K562 (cell line): ENCODE measurements around the gene MYOZ2.

Experiments
- REST ChIP-seq, 2 experiments: fragments of 450-650 bp; formaldehyde crosslinking in 1 of 2; IDR thresholded peaks; 2 replicates each; pipeline versions ENCODE4 v1.4.0 to v1.6.1; 2014 to 2020; ENCODE audit warnings: mild to moderate bottlenecking in 2 of 2, borderline replicate concordance in 1 of 2, low read depth in 1 of 2
- ZBTB17 ChIP-seq: fragments of 450-650 bp; formaldehyde crosslinking; IDR thresholded peaks from 2 replicates; pipeline ENCODE4 v1.4.0; 2020; ENCODE audit warnings: mild to moderate bottlenecking
- ZC3H4 ChIP-seq: sonication (generic); formaldehyde crosslinking; IDR thresholded peaks from 2 replicates; pipeline ENCODE4 v1.9.0; 2021; ENCODE audit warnings: missing genetic modification reagents, borderline replicate concordance
- ZNF184 ChIP-seq: sonication (generic); formaldehyde crosslinking; IDR thresholded peaks from 2 replicates; pipeline ENCODE4 v1.5.0; 2020; ENCODE audit warnings: missing genetic modification reagents

DNA sequence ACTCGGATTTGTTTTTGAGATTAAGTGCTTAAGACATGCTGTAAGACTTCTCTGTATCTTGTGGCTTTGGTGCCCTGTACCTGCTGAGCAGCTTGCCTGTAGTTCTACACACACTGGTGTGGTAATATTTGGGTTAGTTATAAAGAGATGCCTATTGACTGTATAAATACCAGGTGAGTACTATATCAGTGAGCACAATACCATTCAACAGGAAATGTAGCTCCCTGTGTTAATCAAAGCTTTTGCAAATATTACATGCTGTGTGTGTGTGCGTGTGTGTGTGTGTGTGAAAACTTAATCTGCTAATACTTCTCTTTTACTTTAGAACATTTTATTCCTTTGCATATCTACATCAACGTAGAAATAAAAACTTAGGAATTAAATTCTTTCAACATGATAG, 30.1 kb downstream of the MYOZ2 start:
- TF ChIP-seq ZBTB17 (CRISPR knock-in tag) (no peak), ZNF184 (CRISPR knock-in tag) (no peak), REST (IDR thresholded peaks at IDR 0.05; ENCODE audit: borderline replicate concordance) (no peak), REST (CRISPR knock-in tag; IDR thresholded peaks at IDR 0.05; ENCODE audit: low read depth) (no peak), ZC3H4 (CRISPR knock-in tag) (no peak)
